ENCODE results near the gene CD320. TPM values are rescaled to one million over a fixed set of nuclear protein-coding genes. Genes with fewer than 3 reads are reported as not detected.
"Not testable (repeated sequence)": the region's sequence is repeated elsewhere in the genome, so short reads cannot be mapped to it uniquely, and the experiment has no call there.

CD320 gene
- total and polyA plus RNA-seq, 3 experiments from 2014 or later = 58.6 to 97.6 (median 93.7) TPM

DNA sequence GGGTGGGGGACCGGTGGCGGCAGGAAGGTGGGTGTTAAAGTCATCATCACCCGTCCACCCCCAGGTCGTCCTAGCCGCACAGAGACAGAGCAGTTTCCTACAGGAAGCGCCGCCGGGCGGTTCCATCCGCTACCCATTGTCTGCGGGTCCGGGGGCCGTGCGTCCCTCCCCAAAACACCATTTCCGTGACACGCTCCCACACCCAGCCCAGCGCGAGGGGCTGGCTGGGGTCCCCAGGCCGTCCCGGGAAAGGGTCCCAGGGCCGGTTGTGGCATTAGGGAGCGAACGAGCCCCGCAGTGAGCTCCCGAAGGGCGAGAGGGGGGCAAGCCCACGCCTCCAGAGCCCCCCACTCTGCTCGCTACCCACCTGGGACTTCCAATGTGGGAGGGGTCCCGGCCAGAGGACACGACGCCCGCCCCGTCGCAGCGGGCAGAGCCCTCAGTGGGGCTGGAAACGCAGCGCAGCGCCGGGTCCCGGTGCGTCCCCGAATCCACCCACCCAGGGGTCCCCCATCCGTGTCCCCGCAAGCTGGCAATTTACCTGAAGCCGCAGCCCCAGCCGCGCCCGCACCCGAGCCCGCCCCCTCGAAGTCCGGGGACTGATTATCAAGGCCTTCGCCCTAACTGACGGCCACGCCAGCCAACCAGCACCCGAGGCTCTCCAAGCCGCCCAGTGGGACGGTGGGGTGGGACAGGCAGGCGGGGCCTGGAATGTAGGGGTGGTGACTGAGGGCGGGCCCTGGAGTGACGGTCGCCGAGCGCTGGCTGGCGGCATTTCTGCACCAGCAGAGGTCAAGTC is 34.7 kb upstream of the CD320 start, which contains the start of gene KANK3:
Gene KANK3, minus strand, starts transcription at position 579 of the 799 bp plus-strand sequence. CDS start 5,434 bp downstream, outside the sequence.
- H3K9me3 Mint-ChIP-seq = no peaks in the 10 kb centered on the region
- CTCF ChIA-PET = interaction anchor here (1.4 to 3.1 kb wide), 2 partner anchors 11 to 228 kb away, joined by 3 to 18 read pairs; no protein-coding TSS in a partner anchor
- POLR2A ChIA-PET = no interaction called here

DNA sequence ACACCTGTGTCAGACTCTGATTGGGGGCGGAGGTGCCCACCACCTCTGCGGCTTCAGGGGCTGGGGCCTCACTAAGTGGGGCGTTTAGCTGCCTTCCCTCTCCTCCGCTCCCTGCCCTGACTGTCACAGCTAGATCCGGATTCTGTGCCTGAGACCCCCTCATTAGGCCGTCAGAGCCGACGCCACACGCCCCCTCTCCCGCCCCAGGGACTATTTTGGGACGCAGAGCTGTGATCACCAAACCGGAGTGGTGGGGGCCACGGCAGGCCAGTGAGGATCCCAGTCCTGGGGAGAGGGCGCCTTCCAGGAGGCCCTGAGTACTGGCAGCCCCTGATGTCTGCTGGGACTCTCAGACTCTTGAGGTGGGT is 34.1 kb upstream of the CD320 start:
- peak overlapping the region; percentile 55 to 82 (median 77) for H3K4me3 Mint-ChIP-seq
- H3K9me3 ChIP-seq (ENCODE audit: low read length) = no peaks in the 10 kb centered on the region
- peaks cover 6 to 13% of the 10 kb centered on the region in 2 donors for H3K27me3 Mint-ChIP-seq
- H3K27ac ChIP-seq (ENCODE audit: low read depth, low read length) = no peak overlapping the region
- no peaks in the 10 kb centered on the region for H3K4me1 ChIP-seq (ENCODE audit: insufficient read depth, low read length)
- peaks cover 10 to 18% (median 11%) of the 10 kb centered on the region in 3 donors for H3K4me1 Mint-ChIP-seq
- no peaks in the 10 kb centered on the region for H3K36me3 ChIP-seq (ENCODE audit: insufficient read depth, low read length)
- H3K27ac Mint-ChIP-seq = peak overlapping the region in 5 of 8 donors; percentile 35 to 85 (median 64)
- CTCF ChIA-PET = interaction anchor here (0.6 to 3.1 kb wide), 4 partner anchors 11 to 229 kb away, joined by 3 to 18 read pairs (median 3); partner anchors contain the start of gene MARCHF2
- no peak overlapping the region for H3K4me3 ChIP-seq (ENCODE audit: low read length)
- no peak for DNase-seq
- H3K27me3 ChIP-seq (ENCODE audit: insufficient read depth, low read length, poor library complexity, severe bottlenecking) = no peaks in the 10 kb centered on the region
- H3K36me3 Mint-ChIP-seq = peaks cover 0 to 2% (median 0%) of the 10 kb centered on the region in 3 donors
- POLR2A ChIA-PET = no interaction called here
- no peaks in the 10 kb centered on the region for H3K9me3 Mint-ChIP-seq

More for the DNA sequence above, 34.7 kb upstream of the CD320 start, which contains the start of gene KANK3:
- peaks cover 10 to 18% (median 11%) of the 10 kb centered on the region in 3 donors for H3K4me1 Mint-ChIP-seq
- H3K36me3 ChIP-seq (ENCODE audit: insufficient read depth, low read length) = no peaks in the 10 kb centered on the region
- peak within 1 kb of the TSS; percentile 47 for H3K27ac ChIP-seq (ENCODE audit: low read depth, low read length)
- H3K4me3 Mint-ChIP-seq = peak within 1 kb of the TSS; percentile 77 to 90 (median 81)
- H3K36me3 Mint-ChIP-seq = peaks cover 0 to 2% (median 0%) of the 10 kb centered on the region in 3 donors
- H3K27me3 ChIP-seq (ENCODE audit: insufficient read depth, low read length, poor library complexity, severe bottlenecking) = no peaks in the 10 kb centered on the region
- no peaks in the 10 kb centered on the region for H3K4me1 ChIP-seq (ENCODE audit: insufficient read depth, low read length)
- peak within 1 kb of the TSS; percentile 56 for H3K4me3 ChIP-seq (ENCODE audit: low read length)
- H3K27me3 Mint-ChIP-seq = peaks cover 6 to 9% of the 10 kb centered on the region in 2 donors
- no peaks in the 10 kb centered on the region for H3K9me3 ChIP-seq (ENCODE audit: low read length)
- H3K27ac Mint-ChIP-seq = peak within 1 kb of the TSS in 5 of 8 donors; percentile 52 to 89 (median 84)
- DNase-seq = peak; percentile 87 to 93 (median 90)

DNA sequence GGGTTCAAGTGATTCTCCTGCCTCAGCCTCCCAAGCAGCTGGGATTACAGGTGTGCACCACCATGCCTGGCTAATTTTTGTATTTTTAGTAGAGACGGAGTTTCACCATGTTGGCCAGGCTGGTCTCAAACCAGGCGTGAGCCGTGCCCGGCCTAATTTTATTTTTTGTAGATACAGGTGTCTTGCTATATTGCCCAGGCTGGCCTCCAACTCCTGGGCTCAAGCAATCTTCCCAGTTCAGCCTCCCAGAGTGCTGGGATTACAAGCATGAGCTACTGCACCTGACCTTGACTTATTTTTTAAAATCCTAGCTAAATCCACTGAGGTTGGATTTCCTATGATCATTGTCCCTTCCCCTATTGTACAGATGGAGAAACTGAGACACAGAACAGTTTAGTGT is 33.3 kb upstream of the CD320 start:
- DNase-seq; H3K36me3 Mint-ChIP-seq; POLR2A ChIA-PET; H3K36me3 ChIP-seq (ENCODE audit: insufficient read depth, low read length); H3K4me3 ChIP-seq (ENCODE audit: low read length); H3K9me3 ChIP-seq (ENCODE audit: low read length); H3K9me3 Mint-ChIP-seq; H3K27ac ChIP-seq (ENCODE audit: low read depth, low read length); H3K27me3 ChIP-seq (ENCODE audit: insufficient read depth, low read length, poor library complexity, severe bottlenecking); H3K4me1 ChIP-seq (ENCODE audit: insufficient read depth, low read length): not testable (repeated sequence)
- Mint-ChIP-seq H3K4me3 (peak overlapping the region in 6 of 7 donors; percentile 19 to 82 (median 68)), H3K4me1 (peaks cover 10 to 18% (median 11%) of the 10 kb centered on the region in 3 donors), H3K27ac (peak overlapping the region in 4 of 8 donors; percentile 14 to 85 (median 58)), H3K27me3 (peaks cover 8 to 17% of the 10 kb centered on the region in 2 donors)
- CTCF ChIA-PET = interaction anchor here (1.3 kb wide), 1 partner anchor 72 kb away, joined by 3 read pairs; the partner anchor contains the start of gene MARCHF2

DNA sequence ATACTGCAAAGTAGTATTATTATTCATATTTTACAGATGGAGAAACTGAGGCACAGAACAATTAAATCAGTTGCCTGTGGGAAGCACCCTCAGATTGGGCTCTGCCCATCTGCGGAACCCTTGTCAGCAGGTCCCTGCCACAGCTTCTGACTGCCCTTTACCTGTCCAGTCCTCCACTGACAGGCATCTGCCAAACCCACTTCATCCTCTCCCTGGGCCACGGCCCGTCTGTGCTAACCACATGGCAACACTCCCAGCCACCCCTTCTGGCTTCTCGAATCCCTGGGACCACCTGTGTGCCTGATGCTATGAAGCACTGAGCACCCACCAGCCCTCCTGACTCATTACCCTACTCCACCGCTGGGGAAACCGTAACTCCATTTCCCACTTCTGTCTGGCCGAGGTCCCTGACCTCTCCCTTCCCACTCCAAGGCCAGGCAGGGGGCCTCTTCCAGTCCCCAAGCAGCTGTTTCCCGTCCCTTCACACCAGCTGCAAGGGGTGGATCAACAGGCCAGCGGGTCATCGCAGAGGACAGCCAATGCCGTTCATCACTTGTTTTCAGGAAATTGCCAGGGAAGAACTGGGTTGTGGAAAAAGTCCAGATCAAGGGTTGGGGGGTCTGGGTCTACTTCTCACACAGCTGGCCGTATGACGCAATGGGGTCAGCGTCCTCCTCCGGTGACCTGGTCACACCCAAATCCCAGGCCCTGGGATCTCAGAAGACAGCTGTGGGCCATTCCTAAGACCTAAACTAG is 32.4 kb upstream of the CD320 start:
- Histone ChIP-seq H3K27me3 (ENCODE audit: insufficient read depth, low read length, poor library complexity, severe bottlenecking) (no peaks in the 10 kb centered on the region), H3K27ac (ENCODE audit: low read depth, low read length) (no peak overlapping the region), H3K36me3 (ENCODE audit: insufficient read depth, low read length) (no peaks in the 10 kb centered on the region), H3K4me3 (ENCODE audit: low read length) (no peak overlapping the region), H3K4me1 (ENCODE audit: insufficient read depth, low read length) (no peaks in the 10 kb centered on the region), H3K9me3 (ENCODE audit: low read length) (no peaks in the 10 kb centered on the region)
- H3K4me3 Mint-ChIP-seq = no peak overlapping the region
- H3K36me3 Mint-ChIP-seq = peaks cover 0 to 2% (median 0%) of the 10 kb centered on the region in 3 donors
- no peak for DNase-seq
- H3K27me3 Mint-ChIP-seq = peaks cover 16 to 22% of the 10 kb centered on the region in 2 donors
- CTCF ChIA-PET = interaction anchor here (1.3 kb wide), 2 partner anchors 14 to 73 kb away, joined by 3 to 4 read pairs; partner anchors contain the start of gene MARCHF2
- POLR2A ChIA-PET = interaction anchor here (0.7 kb wide), 1 partner anchor 165 kb away, joined by 7 read pairs; no protein-coding TSS in a partner anchor
- peaks cover 14 to 23% (median 16%) of the 10 kb centered on the region in 3 donors for H3K4me1 Mint-ChIP-seq
- H3K27ac Mint-ChIP-seq = peak overlapping the region in 6 of 8 donors; percentile 1 to 78 (median 67)
- no peaks in the 10 kb centered on the region for H3K9me3 Mint-ChIP-seq

DNA sequence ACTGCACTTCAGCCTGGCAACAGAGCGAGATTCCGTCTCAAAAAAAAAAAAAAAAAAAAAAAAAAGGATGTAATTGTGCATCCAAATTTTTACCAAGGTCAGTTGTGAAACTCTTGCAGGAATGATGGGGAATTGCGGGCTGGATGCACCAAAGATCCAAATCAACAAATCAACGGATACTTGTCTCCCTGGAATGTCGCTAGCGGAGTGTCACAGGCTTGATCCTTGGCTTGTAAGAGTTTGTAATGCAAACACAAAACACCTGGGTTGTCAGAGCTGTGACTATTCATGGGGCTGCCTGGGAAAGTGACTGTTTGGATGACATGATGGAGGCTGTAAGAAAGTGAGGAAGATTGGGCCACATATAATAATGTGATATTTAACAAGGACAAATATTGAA is 30.7 kb upstream of the CD320 start:
- Histone ChIP-seq H3K4me1 (ENCODE audit: insufficient read depth, low read length) (peaks cover 7% of the 10 kb centered on the region), H3K9me3 (ENCODE audit: low read length) (no peaks in the 10 kb centered on the region), H3K27ac (ENCODE audit: low read depth, low read length) (no peak overlapping the region), H3K36me3 (ENCODE audit: insufficient read depth, low read length) (no peaks in the 10 kb centered on the region), H3K4me3 (ENCODE audit: low read length) (no peak overlapping the region), H3K27me3 (ENCODE audit: insufficient read depth, low read length, poor library complexity, severe bottlenecking) (no peaks in the 10 kb centered on the region)
- H3K9me3 Mint-ChIP-seq = no peaks in the 10 kb centered on the region
- CTCF ChIA-PET = interaction anchor here (1.5 kb wide), 1 partner anchor 9 kb away, joined by 3 read pairs; no protein-coding TSS in a partner anchor
- H3K4me3 Mint-ChIP-seq = no peak overlapping the region
- POLR2A ChIA-PET = no interaction called here
- no peak overlapping the region for H3K27ac Mint-ChIP-seq
- peaks cover 14 to 27% (median 16%) of the 10 kb centered on the region in 3 donors for H3K4me1 Mint-ChIP-seq
- peaks cover 0 to 2% (median 0%) of the 10 kb centered on the region in 3 donors for H3K36me3 Mint-ChIP-seq
- DNase-seq = no peak
- H3K27me3 Mint-ChIP-seq = peaks cover 12 to 22% of the 10 kb centered on the region in 2 donors

DNA sequence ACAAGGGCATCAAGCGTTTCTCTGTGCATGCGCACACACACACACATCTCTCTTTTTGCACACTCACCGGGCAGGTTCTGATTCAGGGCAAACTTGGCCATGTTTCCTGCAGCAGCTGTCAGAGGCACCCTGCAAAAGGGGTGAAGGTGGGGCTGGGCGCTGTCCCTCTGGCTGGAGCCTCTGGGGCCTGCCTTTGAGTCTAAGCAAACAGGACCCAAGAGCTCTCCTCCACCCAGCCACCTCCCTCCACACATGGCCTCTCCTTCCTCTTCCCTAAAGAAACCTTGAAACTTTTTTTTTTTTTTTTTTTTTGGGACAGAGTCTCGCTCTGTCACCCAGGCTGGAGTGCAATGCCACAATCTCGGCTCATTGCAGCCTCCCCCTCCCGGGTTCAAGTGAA is 29.6 kb upstream of the CD320 start:
- ChIA-PET POLR2A (no interaction called here), CTCF (interaction anchor here (1.5 kb wide), 1 partner anchor 10 kb away, joined by 3 read pairs; no protein-coding TSS in a partner anchor)
- Mint-ChIP-seq H3K27ac (no peak overlapping the region), H3K36me3 (peaks cover 0 to 2% (median 0%) of the 10 kb centered on the region in 3 donors), H3K9me3 (no peaks in the 10 kb centered on the region), H3K27me3 (peaks cover 12 to 22% of the 10 kb centered on the region in 2 donors), H3K4me1 (peaks cover 9 to 21% (median 10%) of the 10 kb centered on the region in 3 donors), H3K4me3 (peak overlapping the region in 1 of 7 donors; percentile 14)
- no peak overlapping the region for H3K27ac ChIP-seq (ENCODE audit: low read depth, low read length)
- H3K4me1 ChIP-seq (ENCODE audit: insufficient read depth, low read length) = peaks cover 7% of the 10 kb centered on the region
- no peaks in the 10 kb centered on the region for H3K36me3 ChIP-seq (ENCODE audit: insufficient read depth, low read length)
- no peak overlapping the region for H3K4me3 ChIP-seq (ENCODE audit: low read length)
- H3K27me3 ChIP-seq (ENCODE audit: insufficient read depth, low read length, poor library complexity, severe bottlenecking) = peaks cover 6% of the 10 kb centered on the region
- H3K9me3 ChIP-seq (ENCODE audit: low read length) = no peaks in the 10 kb centered on the region
- no peak for DNase-seq

DNA sequence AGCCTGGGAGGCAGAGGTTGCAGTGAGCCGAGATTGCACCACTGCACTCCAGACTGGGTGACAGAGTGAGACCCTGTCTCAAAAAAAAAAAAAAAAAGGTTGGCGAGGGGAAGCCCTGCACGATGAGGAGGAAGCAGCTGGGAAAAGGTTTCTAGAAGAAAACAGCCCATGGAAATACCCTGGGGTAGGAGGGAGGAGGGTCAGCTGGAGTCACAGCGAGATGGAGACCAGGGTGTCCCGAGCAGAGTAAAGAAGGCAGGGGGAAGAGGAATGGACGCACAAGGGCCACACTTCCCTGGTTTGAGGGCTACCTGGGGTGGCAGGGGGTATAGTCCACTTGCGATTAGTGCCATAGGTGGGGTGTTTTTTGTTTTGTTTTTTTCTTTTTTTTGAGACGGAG is 28.5 kb upstream of the CD320 start:
- peaks cover 8 to 16% (median 10%) of the 10 kb centered on the region in 3 donors for H3K4me1 Mint-ChIP-seq
- H3K27me3 Mint-ChIP-seq = peaks cover 12 to 22% of the 10 kb centered on the region in 2 donors
- H3K9me3 Mint-ChIP-seq = no peaks in the 10 kb centered on the region
- CTCF ChIA-PET = interaction anchor here (0.7 to 1.3 kb wide), 3 partner anchors 18 to 418 kb away, joined by 3 read pairs; no protein-coding TSS in a partner anchor
- H3K27ac ChIP-seq (ENCODE audit: low read depth, low read length) = no peak overlapping the region
- no peak overlapping the region for H3K4me3 ChIP-seq (ENCODE audit: low read length)
- H3K4me1 ChIP-seq (ENCODE audit: insufficient read depth, low read length) = peaks cover 7% of the 10 kb centered on the region
- peaks cover 0 to 2% (median 0%) of the 10 kb centered on the region in 3 donors for H3K36me3 Mint-ChIP-seq
- no peaks in the 10 kb centered on the region for H3K9me3 ChIP-seq (ENCODE audit: low read length)
- peaks cover 6% of the 10 kb centered on the region for H3K27me3 ChIP-seq (ENCODE audit: insufficient read depth, low read length, poor library complexity, severe bottlenecking)
- no peaks in the 10 kb centered on the region for H3K36me3 ChIP-seq (ENCODE audit: insufficient read depth, low read length)
- H3K27ac Mint-ChIP-seq = peak overlapping the region in 1 of 8 donors; percentile 46
- POLR2A ChIA-PET = interaction anchor here (0.7 kb wide), 1 partner anchor 19 kb away, joined by 3 read pairs; no protein-coding TSS in a partner anchor
- no peak for DNase-seq
- no peak overlapping the region for H3K4me3 Mint-ChIP-seq

Measured in CD8-positive, alpha-beta memory T cell (primary cell).